Activated CD4-positive, CD25-positive, alpha-beta regulatory T cell treated with anti-CD3 and anti-CD28 coated beads, Interleukin-2, amount 50 U/mL, for 24 hours (primary cell): Measurements from ENCODE around the gene TNFRSF25.
"Not testable (repeated sequence)": the region's sequence is repeated elsewhere in the genome, so short reads cannot be mapped to it uniquely, and the experiment has no call there.

Experiments used
- ATAC-seq, 2 donors: fragments of 150-1000 bp; cut with Tn5 transposase; one replicate each; pipeline ENCODE4 v1.10.0; 2021; ENCODE audit warnings: mild to moderate bottlenecking in 1 of 2, moderate library complexity in 1 of 2

TNFRSF25 gene

GRCh38 chr1:6501279-6501813, 35.4 kb upstream of the TNFRSF25 start:
- ATAC-seq = no peak

- no peak for ATAC-seq
Measured at GRCh38 chr1:6500544-6501278, 34.7 kb upstream of the TNFRSF25 start.

DNA sequence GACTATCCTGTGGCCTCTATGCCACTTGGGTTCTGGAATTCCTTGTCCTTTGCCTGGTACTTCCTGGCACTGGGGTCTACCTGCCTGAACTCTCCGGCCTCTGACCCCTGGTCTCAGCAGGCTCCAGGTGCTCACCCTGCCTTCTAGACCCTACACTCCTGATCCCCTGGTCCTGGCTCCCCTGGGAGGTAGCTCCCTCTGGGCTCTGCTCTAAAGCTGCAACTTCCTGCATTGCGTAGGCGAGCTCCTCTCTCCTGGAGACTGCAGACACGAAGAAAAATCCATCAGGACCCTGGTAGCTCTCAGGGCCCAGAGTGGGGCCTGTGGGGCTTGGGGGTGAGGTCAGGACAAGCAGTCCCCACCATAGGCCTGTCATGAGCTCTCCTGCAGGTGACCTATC, 33.3 kb upstream of the TNFRSF25 start:
- ATAC-seq = no peak

DNA sequence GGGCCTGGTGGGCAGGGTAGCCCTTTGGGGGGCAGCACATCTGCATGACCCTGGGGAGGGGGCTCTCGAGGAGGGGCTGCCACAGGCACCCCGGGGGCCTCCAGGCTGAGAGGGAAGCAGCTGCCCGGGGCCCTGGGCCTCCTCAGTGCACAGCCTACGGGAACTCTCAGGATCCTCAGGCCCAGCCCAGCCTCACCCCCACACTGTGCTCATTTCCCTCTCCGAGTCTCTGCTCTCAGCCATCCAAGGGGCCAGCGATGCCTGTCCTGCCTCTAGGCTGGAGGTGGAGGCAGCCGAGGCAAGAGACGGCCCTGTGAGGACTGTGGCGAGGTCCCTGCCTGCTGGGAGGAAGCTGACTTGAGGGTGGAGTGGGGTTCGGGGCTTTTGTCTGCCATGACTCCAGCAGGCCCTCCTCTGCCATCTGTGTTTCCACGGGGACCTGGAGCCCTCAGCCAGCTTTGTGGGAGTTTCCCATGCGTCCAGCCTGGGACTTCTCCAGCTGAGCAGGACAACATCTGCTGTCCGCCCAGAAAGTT, 32.7 kb upstream of the TNFRSF25 start:
- no peak for ATAC-seq

DNA sequence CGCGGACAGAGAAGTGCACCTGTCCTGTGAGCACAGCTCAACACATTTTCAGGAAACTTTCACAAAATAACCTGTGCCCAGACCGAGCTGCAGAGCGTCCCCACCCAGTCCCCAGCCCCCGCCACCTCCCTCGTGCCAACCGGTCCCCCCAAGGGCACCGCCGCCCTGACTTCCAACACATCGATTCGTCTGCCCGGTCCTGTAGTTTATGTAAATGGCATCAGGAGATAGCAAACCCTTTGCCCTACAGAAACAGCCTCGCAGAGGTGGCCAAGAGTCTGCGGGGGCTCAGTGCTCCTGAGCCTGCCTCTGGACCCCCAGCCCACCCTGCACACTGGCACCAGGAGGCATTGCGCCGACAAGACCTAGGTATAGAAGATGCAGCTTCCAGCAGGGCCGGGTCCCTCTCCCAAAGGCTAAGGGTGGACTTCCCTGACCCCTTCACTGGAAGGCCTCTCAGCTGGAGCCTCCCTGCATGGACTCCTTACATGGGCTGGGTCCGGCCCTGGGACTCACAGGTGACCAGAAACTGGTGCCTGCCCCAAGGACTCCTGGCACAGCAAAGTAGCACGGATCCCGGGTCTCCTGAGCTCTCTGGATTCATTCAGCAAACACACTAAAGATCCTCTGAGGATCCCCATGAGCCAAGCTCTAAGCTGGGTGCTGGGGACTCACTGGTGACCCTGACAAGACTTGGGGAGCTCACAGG, 32.0 kb upstream of the TNFRSF25 start:
- no peak for ATAC-seq

- peak; percentile 60 to 69 for ATAC-seq
Measured at GRCh38 chr1:6497215-6497866, 31.4 kb upstream of the TNFRSF25 start.

DNA sequence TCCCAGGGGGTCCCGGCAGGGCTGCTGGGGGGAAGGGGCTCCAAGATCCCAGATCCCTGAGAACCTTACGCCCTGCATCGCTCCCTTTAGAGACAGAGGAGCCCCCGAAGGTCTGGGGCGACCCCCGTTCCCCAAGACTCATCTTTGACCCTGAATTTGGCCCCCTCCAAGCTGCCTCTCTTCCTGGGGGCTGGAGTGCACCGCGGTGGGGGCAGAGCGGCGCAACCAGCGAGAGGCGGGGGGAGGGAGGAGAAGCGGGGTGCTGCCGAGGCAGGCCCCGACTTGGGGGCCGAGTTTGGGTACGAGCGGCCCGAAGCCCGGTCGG, 30.9 kb upstream of the TNFRSF25 start:
- ATAC-seq = no peak

- no peak for ATAC-seq
Measured at GRCh38 chr1:6496365-6496721, 30.4 kb upstream of the TNFRSF25 start.

DNA sequence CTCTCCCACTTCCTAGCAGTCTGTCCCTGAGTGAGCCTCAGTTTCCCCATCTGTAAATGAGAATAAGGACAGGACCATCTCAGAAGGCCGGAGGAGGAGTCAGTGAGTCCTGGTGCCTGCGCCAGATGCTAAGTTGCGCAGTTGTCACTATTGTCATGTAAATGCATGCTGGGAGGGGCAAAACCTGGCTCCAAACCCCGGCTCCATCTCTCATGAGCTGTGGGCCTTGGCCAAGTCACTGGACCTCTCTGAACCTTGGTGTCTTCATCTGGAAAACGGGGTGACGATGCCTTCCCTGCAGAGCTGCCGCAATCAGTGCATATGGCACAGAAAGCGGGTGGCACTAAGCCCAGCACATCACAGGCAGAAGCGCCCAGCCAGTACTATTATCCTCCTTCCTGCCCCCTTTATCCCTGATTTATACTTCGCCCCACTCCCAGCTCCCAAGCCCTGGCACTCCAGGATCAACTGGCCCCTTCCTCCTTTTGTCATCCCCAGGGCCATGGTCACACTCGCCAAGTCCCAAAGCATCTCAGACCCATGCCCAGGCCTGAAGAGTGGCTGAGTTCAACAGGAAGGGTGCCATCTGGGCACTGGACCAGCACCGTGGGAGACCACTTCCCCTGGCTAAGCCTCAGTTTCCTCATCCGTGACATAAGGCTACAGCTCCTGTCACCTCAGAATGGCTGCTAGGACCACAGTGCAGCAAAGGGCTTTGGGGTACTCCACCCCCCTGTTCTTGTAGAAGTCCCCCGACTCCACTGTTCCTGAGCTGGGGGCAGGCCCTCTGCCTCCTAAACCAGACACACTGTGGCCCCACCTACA, 29.8 kb upstream of the TNFRSF25 start:
- ATAC-seq = no peak

DNA sequence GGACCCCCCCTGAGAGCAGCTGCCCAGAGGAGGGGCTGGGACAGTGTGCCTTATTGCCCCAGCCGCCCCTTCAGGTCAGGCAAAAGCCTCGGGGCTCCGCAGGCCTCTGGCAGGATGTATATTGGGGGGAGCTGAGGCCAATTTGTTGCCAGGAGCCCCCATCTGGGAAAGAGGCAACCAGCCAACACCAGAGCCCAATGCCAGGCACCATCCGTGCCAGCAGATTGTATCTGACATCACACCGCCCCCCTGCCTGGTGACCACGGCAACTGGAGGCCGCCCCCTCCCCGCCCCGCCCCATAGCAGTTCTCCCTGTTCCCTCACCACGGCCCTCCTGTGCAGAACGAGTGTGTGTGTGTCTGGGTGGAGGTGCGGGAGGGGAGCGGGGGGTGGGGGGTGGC, 29.1 kb upstream of the TNFRSF25 start:
- ATAC-seq = no peak

GRCh38 chr1:6494627-6495026, 28.7 kb upstream of the TNFRSF25 start:
- ATAC-seq = no peak

- not testable (repeated sequence) for ATAC-seq
Measured at GRCh38 chr1:6493834-6494223, 27.9 kb upstream of the TNFRSF25 start.

GRCh38 chr1:6491966-6492365, 26.0 kb upstream of the TNFRSF25 start:
- ATAC-seq = no peak

- no peak for ATAC-seq
Measured at GRCh38 chr1:6491480-6491962, 25.5 kb upstream of the TNFRSF25 start, which contains the start of gene PLEKHG5. Gene PLEKHG5 (minus strand): TSS chr1:6491667. CDS start chr1:6477571, 14,096 bp downstream.

DNA sequence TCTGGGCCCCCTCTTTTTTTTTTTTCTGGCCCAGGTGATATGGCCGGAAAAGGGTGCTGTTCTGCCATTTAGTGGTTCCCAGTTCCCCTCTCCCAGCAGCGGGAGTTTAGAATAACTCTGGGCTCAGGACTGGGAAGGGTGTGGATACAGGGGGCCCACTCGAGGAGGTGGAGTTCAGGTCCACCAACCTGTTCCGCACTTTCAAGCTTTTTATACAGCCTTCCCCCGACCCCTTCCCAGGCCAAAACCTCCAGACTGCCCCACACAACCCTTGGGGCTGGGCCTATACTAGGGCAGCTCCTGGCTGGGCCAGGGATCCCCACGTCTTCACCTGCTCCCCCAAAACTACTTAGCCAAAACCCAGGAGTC, 25.1 kb upstream of the TNFRSF25 start:
- ATAC-seq = no peak

- ATAC-seq = peak; percentile 59 to 69
Measured at GRCh38 chr1:6490181-6491080, 24.5 kb upstream of the TNFRSF25 start.

GRCh38 chr1:6489799-6490180, 23.8 kb upstream of the TNFRSF25 start:
- peak; percentile 73 to 76 for ATAC-seq

DNA sequence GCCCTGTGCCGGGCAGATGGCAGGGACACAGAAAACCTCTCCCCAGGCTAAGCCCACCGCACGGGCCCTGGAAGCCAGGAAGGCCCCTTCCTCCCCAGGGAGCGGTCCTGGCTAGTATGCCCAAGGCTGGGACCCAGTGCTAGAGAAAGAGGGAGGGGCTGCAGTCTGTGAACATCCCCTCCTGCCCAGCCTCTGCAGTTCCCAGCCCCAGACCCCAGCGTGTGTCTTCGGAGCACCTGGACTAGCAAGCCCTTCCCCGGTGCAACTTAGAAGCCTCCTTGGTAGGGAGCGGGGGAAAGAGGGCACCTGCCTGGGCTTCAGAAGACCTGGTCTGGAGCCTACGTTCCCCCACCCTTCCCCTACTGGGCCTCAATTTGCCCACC, 23.4 kb upstream of the TNFRSF25 start:
- ATAC-seq = no peak

DNA sequence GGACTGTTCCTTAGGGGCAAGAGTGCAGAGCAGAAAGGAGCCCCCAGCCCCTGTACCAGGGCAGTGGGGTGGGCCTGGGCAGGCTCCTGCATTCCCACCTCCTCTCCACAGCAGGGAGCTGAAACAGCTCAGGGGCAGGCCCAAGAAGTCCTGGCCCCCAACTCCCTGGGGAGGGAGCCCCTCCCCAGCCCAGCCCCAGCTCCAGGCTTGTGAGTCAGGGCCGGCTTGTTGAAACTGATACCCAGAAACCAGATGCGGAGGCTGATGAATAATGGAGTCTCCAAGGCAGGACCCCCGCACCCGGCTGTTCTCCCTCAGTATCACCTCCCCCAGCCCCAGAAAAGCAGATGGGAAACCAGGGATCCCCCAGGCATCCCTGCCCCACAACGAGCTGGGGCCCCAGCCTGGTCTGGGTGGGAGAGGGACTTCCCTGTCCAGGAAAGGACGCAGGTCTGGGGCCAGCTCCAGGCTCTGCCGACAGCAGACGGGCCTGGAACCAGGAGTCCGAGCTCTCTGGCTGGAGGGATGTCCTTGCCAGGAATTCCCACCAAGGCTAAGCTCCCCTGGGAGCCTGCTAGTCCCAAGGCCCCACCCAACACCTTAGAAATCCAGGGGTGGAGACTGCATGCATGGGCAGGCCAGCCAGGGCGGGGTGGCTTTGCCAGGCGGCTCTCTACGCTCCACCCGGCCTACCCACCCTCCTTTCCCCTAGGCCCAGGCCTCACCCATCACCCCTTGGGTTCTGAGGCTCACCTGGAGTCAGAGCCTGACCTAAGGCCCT, 22.8 kb upstream of the TNFRSF25 start:
- ATAC-seq = no peak

- ATAC-seq = no peak
Measured at GRCh38 chr1:6487804-6488484, 22.0 kb upstream of the TNFRSF25 start.
